HG02870 (cell line): Measurements from ENCODE around the gene FNDC3B.

Source experiments
- ATAC-seq: cut with Tn5 transposase; IDR thresholded peaks from one replicate; pipeline ENCODE4 v1.9.1; 2021; ENCODE audit warnings: mild to moderate bottlenecking, moderate library complexity; ENCODE audit not compliant: unreplicated experiment

Gene FNDC3B

DNA sequence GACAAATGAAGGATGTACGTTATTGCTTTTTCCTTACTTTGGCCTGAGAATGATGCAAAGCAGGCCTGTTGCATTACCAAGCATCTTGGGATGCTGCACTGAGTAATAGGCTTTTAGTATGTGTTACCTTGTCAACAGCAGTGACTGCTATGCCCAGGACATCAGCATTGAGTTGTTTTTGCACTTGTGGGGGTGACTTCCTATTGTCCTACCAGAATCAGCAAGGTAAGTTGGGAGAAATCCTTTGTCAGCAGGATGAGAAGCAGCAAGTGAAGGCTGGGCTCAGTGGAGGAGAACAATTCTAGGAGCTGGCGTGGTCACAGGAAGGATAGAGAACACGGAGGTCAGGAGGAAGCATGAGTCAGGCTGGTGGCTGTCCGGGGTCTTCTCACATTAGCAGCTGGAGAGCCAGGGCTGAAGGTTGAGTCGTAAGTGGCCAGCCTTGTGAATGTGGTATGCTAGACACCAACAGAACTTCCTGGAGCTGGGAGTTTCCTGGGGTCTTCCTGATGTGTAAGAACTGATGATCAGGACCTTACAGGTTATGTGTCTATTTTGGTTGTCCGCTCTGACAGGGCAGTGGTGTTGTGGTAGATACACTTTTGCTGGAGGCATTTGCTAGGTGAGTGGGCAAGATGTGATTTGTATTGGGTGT is 142.7 kb downstream of the FNDC3B start:
- no peak for ATAC-seq

DNA sequence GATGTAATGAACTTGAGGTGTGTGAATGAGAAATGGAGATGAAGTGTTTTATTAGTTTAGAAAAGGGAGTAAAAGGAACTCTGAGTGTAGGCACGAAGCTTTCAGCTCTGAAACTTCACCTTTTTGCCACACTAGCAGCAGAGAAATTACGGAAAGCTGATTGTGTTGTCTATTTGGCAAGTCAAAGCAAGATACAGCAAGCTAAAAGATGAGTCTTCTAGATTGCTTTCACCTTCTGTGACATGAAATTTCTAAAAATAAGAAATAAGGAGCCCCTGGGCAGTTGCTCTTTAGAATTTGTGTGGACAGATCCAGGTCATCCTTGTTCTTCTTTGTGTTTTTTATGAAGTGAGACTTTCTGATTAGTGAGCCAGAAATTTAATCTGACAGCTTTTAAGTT is 143.4 kb downstream of the FNDC3B start:
- ATAC-seq: no peak

DNA sequence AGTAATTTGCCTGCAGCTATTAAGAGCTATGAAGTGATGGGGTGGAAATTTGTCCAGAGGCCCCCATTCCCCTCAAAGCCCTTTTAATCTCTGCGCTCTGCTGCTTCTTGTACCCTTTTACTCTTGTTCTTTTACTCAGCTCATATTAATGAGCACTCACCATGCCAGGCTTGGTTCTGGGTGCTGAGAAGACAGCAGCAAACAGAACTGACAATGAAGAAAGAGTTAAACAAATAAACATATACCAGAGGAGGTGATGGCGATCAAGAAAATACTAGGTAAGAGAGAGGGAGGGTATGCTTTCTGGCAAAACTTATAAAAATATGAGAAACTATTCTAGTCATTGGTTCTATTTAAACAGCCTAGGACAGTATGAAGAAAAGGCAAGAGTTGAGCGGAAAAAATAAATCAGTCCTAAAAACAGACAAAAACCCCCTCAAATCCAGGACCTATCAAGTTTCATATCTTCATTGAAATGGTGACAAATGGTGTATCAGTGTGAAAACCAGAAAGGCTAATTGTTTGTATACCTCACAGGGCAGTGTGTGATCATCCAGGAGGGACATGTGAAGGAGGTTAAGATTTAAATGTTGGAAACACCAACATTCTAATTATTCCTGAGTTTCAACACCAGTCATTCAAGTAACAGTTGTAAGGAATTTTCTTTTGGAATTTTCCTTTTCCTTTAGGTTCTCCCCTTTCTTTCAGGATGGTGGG is 144.9 kb downstream of the FNDC3B start:
- ATAC-seq: no peak

DNA sequence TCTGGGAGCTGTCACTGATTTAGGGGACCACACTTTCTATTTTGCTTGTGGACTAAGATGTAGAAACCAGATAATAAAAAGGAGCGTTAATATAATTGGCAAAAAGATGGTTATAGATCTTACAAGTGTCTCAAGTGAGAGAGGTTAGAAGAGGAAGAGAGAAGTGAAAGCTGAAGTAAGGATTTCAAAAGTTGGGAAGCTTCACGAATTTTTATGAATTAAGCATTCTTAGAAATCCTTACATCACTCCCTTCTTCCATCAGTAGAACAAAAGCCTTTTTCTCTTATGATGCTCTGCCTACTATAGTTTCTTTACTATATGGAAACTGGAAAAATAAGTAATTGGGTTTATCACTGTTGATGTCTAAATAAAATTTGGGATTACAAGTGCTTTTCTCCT is 146.5 kb downstream of the FNDC3B start:
- no peak for ATAC-seq

DNA sequence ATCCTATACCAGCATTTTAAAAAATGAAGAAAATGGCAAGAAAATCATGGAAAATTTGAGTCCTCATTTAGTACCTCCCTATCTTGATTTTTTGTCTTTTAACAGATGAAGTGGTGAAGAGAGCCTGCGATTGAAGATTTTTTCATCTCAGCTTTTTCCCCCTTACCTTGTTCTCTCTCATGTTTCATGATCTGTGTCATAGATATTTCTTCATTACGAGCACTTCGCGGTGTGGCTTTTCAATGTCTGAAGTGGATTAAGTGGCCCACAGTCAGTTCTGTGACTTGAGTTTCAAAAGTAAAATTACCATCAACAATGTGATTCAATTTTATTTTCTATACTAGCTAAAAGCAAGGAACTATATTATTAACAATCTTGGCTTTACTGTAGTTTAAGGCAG is 147.2 kb downstream of the FNDC3B start:
- no peak for ATAC-seq

DNA sequence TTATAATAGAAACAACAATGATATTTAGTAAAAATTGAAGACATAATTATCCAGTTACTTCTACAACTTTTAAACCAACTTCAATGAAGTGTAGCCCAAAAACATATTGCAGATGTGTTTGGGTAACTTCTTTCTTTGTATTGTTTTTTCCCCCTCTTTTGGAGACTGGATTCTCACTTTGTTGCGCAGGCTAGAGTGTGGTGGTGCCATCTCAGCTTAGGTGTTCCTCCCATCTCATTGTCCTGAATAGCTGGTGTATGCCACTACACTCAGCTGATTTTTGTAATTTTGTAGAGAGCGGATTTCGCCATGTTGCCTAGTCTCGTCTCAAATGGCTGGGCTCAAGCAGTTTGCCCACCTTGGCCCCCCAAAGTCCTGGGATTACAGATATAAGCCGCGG is 148.1 kb downstream of the FNDC3B start:
- ATAC-seq: no peak

DNA sequence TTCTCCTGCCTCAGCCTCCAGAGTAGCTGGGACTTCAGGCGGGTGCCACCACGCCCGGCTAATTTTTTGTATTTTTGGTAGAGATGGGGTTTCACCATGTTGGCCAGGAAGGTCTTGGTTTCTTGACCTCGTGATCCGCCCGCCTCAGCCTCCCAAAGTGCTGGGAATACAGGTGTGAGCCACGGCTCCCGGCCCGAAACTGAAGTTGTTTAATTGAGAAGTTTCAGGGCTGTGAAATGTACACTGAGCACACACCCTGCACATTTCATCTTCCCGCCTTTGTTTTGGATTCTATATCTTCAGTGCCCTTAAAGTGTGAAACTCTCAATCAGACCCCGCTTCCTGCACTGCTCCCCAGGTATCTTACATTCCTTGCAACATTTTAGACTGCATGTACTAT is 149.1 kb downstream of the FNDC3B start:
- ATAC-seq: no peak

DNA sequence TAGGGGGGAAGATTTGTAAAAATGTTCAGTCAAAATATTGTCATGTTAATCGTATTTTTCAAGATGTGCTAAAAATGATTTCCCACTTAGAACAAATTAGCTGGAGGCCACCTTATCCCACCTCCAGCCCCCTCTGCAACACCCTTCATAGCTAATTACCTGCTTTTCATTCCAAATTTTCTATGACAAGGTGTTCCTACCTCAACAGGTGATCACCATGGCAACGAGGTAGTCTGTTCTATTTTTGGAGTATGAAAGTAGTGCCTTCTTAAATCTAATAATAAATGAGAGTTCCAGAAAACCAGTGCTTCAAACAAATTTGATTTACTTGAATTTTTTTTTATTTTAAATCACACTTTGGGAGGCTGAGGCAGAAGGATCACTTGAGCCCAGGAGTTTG is 149.8 kb downstream of the FNDC3B start:
- ATAC-seq: no peak

DNA sequence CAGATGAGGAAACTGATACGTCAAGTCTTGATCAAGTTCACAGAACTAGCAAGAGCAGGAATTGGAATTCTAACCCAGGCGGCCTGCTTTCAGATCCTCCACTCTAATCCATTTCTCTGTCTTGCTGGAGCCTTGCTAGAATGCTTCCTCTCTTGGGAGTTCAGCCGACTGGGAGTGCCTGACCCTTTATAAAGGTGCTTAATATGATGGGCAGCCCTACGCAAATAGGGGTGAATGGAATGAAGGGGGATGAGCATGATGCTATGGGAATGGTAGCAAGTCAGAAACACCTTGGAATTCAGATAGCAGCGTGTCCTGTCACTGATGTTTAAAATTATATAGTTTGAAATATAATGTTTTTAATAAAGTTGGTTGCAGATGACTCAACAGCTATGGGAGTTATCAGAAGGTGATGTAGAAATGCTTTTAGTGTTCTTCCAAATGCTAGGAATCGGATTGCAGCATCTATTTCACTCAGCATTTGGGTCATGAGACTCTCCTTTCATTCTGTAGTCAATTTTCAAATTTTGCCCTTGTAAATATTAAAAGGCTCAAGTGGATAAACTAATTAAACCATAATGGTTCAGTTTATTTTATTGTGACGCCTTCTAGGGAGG is 150.7 kb downstream of the FNDC3B start:
- no peak for ATAC-seq

DNA sequence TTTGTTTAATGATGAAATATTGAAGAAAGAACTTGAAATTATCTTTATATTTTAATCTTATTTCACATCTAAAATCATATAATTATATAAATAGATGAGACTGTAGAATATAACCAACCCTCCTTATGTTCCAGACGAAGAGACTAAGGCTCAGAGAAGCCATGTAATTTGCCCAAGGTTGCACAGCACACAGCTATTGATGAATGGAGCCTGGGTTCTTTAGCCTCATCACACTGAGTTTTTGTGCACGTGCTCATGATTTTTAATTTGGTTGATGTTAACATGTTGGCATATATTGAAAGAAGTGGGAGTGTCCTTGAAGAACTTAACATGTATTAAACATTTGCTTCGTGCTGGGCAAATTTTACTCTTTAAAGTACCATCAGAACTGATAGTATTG is 151.6 kb downstream of the FNDC3B start:
- ATAC-seq: no peak

DNA sequence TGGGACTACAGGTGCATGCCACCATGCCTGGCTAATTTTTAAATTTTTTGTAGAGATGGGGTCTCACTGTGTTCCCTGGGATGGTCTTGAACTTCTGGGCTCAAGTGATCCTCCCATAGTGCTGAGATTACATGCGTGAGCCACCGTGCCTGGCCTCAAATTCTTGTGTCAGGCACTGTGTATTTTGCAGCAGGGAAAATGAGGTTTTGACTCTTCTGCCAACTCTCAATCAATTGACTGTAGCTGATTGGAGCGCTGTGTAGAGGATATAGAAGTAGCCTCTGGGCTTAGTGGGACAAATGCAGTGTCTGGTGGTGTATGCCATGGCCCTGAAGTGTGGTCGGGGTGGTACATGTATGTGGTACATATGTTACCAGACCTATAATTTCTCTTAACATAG is 152.3 kb downstream of the FNDC3B start:
- ATAC-seq: no peak

DNA sequence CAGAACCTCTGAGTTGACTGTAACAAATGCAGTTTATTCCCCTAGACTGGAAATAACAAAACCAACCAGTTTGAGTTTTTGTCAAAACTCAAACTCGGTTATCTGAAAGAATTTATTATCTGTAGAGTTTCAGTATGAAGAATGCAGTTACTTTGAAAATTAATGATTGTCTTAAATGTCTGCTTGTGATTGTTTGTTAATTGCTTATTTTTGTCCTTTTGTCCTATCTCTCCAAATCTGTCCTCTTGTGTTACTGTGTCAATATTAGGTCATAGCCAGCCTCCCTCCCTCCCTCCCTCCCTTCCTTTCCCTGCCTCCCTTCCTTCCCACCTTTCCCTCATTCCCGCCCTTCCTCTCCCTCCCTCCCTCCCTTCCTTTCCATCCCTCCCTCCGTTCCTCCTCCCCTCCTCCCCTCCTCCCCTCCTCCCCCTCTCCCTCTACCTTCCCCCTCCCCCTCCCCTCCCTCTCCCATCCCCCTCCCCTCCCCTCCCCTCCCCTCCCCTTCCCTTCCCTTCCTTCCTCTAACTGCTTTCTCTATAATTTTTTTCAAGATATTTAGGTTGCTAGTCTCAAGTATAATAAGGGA is 153.5 kb downstream of the FNDC3B start:
- ATAC-seq: no peak

DNA sequence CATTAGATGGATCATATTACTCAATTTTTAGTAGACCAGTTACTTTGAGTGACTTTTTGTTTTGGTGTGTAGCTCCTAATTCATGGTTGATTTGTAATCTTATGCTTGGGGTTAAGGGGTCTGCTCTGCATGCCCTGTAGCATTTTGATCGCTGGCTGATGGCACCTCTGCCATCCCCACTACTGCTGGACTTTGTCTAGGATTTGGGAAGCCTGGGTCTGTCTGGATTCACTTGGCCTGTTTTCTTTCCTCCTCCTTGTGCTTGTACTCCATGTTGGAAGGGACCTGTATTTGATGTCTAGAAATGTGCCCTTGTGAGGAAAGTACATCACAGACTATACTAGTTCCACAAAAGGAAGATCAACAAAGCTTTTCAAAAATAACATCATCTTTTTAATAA is 154.1 kb downstream of the FNDC3B start:
- no peak for ATAC-seq

DNA sequence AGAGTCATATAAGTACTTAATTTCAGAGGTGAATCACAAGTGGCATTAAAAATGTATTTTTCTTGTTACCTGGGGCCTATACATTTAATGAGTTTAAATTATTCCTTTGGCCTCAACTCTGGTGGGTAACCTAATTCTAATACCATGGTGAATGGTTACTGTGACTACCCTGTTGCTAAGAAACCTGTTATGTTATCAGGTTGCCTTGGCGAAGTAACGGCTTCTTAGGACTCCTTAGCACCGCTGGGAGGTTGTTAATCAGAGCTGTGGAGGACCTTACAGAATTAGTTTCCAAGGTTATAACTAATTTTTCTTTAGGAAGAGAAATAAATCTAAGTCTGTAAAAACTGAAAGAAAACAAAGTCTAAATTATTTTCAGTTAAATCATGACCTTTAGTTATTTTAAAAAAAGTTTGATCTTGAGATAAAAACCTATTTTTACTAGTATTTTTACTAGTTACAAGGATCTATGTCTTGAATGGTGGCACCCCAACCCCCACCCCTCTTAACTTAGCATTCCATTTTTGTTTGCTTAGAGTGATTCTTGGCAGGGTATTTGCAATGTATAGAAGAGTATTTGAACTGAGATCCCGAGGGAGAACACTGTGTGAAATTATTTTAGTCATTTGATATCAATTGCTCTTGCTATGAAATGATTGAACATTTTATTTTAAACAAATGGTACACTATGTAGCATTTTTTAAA is 155.5 kb downstream of the FNDC3B start:
- no peak for ATAC-seq

DNA sequence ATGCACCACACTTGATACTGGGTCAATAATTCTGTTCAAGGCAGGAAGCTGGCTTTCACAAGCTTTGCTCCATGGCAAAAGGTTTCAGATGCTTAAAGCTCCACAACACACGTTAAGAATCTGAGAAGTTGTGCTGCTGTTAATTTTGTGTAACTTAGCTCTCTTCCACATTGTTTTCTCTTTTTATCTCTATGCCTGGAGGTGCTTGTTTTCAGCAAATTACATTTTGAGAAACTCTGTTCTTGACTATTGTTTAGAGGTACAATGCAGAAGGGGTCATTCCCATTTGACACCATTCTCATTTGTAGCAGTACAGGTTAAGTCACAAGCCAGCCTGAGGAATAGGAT is 156.0 kb downstream of the FNDC3B start:
- ATAC-seq: no peak

DNA sequence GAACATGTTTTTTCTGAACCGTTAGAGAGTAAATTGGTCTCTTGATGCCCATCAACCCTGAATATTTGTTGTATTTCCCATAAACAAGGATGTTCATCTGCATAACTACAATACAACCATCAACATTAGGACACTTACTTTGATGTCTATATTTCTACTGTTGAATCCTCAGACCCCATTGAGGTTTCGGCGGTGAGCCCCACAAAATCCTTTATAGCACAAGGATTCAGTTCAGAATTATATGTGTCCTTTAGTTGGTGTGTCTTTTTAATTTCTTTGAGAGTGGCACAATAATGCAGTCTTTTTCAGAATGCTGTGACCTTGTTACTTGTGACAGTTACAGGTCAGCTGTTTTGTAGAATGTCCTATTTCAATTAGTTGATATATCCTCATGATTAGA is 158.0 kb downstream of the FNDC3B start:
- ATAC-seq: no peak

DNA sequence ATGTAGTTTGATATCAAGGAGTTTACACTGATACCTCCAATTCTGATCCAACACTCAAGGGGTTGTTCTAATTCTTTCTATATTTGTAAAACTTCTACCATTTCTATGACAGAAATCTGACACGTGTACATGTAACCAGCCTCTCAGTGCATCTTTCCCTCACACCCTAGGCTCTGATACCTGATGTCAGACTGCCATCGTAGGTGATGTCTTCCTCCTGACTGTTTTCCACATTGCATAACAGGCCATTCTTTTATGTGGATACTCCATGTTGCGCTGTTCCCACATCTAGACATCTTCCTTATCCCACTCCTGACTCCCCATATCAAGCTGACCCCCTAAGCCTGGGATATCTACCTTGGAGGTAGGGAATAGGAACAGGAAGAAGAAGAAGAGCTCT is 159.1 kb downstream of the FNDC3B start:
- no peak for ATAC-seq

DNA sequence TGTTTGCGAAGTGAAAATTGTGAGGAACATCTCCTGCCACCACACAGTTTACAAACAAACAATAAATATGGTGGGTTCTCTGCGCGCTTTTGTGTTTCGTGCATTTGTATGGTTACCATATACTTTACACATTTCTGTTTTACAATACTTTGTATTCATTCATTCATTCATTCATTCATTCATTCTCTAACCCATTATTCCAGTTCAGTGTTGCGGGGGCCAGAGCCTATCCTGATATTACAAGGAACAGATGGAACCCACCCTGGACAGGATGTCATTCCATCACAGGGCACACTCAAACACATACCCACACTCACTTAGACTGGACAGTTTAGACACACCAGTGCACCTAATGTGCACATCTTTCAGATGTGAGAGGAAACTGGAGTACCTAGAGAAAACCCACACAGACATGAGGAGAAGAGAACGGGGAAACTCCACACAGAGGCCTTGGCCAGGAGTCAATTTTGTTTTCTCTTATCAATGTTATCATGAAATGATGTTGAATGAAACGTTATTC is 160.5 kb downstream of the FNDC3B start:
- ATAC-seq: no peak

DNA sequence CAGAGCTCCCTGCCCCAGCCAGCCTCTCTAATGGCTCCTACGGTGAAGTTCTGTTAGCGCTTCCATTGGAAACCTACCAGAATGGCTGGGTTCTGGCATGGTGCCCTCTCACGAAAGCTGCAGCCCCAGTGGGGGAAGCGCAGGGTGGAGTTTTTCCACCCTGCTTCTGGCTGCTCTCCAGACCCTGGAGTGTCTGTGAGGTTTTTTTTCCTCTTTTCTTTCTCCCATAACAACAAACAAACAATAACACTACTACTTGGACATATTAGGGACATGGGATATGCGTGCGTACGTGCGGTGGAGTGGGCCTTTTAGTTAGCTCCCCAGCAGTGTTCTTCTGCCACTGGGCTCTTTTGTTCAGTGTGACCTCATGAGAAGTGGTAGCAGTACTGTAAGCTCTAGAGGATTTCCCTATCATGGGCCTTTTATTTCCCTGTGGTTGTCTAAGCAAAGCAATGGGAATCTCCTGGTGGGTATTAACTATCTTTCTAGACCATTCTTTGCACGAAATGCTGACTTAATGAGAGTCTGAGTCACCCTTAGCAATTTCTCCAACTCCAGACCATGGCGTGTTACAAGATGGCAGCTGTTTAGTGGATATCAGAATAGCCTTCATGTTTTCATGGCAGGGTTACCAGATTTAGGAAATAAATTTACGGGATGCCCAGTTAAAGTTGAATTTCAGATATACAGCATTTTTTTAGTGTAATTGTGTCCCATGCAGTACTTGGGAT is 161.9 kb downstream of the FNDC3B start:
- ATAC-seq: no peak

DNA sequence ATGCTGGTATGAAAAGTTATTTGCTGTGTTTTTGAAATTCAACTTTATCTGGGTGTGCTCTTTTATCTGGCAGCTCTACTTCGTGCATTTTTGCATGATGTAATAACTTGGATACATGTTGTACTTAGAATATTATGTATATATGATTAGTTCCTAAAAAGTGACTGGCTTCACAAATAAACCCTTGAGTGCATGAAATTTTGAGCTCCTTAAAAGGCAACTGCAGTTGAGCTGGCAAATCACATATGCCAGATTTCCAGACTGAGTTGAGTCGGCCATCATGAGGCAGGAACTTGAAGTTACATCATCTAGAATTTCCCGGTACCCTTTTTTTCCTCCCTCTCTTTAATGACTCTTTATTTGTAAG is 162.5 kb downstream of the FNDC3B start:
- ATAC-seq: no peak

DNA sequence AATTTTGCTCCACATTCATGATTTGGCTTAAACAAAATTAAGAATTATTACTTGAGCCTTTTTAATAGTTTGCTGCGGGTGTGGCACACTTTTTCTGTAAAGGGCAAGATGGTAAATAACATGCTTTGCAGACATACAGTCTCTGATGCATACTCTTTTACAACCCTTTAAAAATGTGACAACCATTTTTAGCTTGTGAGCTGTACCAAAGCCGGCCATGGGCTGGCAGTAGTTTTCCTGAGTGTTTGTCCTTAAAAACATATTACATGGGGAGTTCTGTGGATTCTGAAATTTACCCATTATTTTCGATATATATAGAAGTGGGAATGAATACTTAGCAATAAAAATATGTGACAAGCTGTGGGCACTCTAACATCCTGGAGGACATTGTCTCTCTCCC is 163.4 kb downstream of the FNDC3B start:
- ATAC-seq: no peak
